GM13976 (cell line): Measurements from ENCODE around the gene IGIP.

Experiments
- DNase-seq: peaks from one replicate; pipeline ENCODE4 v3.0.0; 2012; ENCODE audit warnings: low spot score
- CTCF ChIP-seq: IDR thresholded peaks from 2 replicates; pipeline ENCODE4 v1.5.1; 2012; ENCODE audit warnings: borderline replicate concordance, mild to moderate bottlenecking; ENCODE audit not compliant: insufficient read depth; ENCODE audit errors: extremely low read depth, missing control alignments, control extremely low read depth
- in situ Hi-C: fragments of 300-500 bp; cut with MboI; formaldehyde crosslinking; loops from one replicate; pipeline ENCODE4 v1.12.0; 2022; ENCODE audit warnings: low sequenced_read_pairs, mixed read lengths, inconsistent platforms; ENCODE audit not compliant: unreplicated experiment

Gene IGIP

GRCh38 chr5:140168371-140168770, 42.6 kb downstream of the IGIP start:
- in situ Hi-C loops, result loop anchor here (10.0 kb wide), 1 partner anchor 186 kb away; no protein-coding TSS in a partner anchor
- DNase-seq, result no peak

GRCh38 chr5:140169410-140169809, 43.7 kb downstream of the IGIP start:
- DNase-seq, result no peak
- TF ChIP-seq CTCF, result no peak
- in situ Hi-C loops, result loop anchor here (10.0 kb wide), 1 partner anchor 185 kb away; no protein-coding TSS in a partner anchor

More at GRCh38 chr5:140168371-140168770, 42.6 kb downstream of the IGIP start:
- TF ChIP-seq CTCF, result no peak

- in situ Hi-C loops, result no loop called here
- DNase-seq, result no peak
- TF ChIP-seq CTCF, result no peak
Measured at GRCh38 chr5:140172483-140172882, 46.7 kb downstream of the IGIP start.

- in situ Hi-C loops, result no loop called here
- no peak for TF ChIP-seq CTCF
Measured at GRCh38 chr5:140174014-140174413, 48.3 kb downstream of the IGIP start.

GRCh38 chr5:140174465-140175366, 49.0 kb downstream of the IGIP start, which contains the start of gene CYSTM1:
TSS of gene CYSTM1 (plus strand) at chr5:140175188. CDS start at chr5:140194466, 19,278 bp downstream.
- in situ Hi-C loops, result no loop called here
- TF ChIP-seq CTCF, result no peak

More at GRCh38 chr5:140174014-140174413, 48.3 kb downstream of the IGIP start:
- no peak for DNase-seq

GRCh38 chr5:140175367-140176030, 49.8 kb downstream of the IGIP start:
- DNase-seq, result peak; percentile 78
- TF ChIP-seq CTCF, result peak; percentile 21
- in situ Hi-C loops, result no loop called here

More at GRCh38 chr5:140174465-140175366, 49.0 kb downstream of the IGIP start, which contains the start of gene CYSTM1:
- DNase-seq, result peak; percentile 97
